Ectodermal cell (in vitro differentiated cells): ENCODE measurements around the gene MFSD1.

Experiments
- H3K27ac ChIP-seq: 2 replicates; pipeline ENCODE4 v1.7.0; 2013; ENCODE audit warnings: mild to moderate bottlenecking, low read depth, low read length; ENCODE audit not compliant: insufficient read depth, poor library complexity, severe bottlenecking
- H3K27me3 ChIP-seq: 2 replicates; pipeline ENCODE4 v1.7.0; 2013; ENCODE audit warnings: mild to moderate bottlenecking, low read length; ENCODE audit not compliant: insufficient read depth, control insufficient read depth, poor library complexity, severe bottlenecking
- H3K36me3 ChIP-seq: one replicate; pipeline ENCODE4 v1.7.0; 2013; ENCODE audit warnings: low read length; ENCODE audit not compliant: control insufficient read depth, insufficient read depth
- H3K4me1 ChIP-seq: one replicate; pipeline ENCODE4 v1.7.0; 2013; ENCODE audit warnings: low read length; ENCODE audit not compliant: control insufficient read depth, insufficient read depth
- H3K4me3 ChIP-seq: 2 replicates; pipeline ENCODE4 v1.7.0; 2013; ENCODE audit warnings: low read depth, low read length, control low read depth; ENCODE audit not compliant: insufficient read depth
- H3K9me3 ChIP-seq: 2 replicates; pipeline ENCODE4 v1.7.0; 2013; ENCODE audit warnings: mild to moderate bottlenecking, low read length, moderate library complexity; ENCODE audit not compliant: control insufficient read depth
- WGBS, 2 experiments: methylation state at CpG; one replicate each; pipeline ENCODE4 v1.1.7; 2013; ENCODE audit warnings: missing lambda C conversion rate in 2 of 2; 5-methylcytosine and 5-hydroxymethylcytosine counted together

MFSD1 gene

DNA sequence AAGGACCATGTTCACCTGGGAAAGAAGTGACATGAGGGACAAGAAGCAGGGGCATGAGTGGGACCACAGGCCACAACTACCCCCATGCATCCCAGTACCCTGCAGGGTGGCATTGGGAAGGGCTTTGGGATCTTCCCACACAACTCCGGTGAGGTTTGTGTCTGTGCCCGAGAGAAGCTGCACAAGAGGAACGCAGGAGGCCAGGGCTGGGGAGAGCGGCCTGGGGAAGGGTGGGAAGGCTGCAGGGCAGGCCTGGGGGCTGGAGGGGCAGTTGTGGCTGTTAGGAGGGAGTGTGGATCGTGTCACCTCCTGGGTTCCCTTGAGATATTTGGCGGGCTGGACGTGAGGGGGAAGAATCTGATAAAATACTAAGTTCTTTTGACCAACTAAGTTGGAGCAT is 25.3 kb upstream of the MFSD1 start:
- Histone ChIP-seq H3K27ac (no peak overlapping the region), H3K4me3 (no peak overlapping the region), H3K9me3 (no peaks in the 10 kb centered on the region), H3K36me3 (no peaks in the 10 kb centered on the region), H3K27me3 (no peaks in the 10 kb centered on the region), H3K4me1 (no peaks in the 10 kb centered on the region)
- WGBS, 2 experiments, result 90 to 96% methylated on average over 7 of the region's 7 CpGs

- 90 to 95% methylated on average over 3 of the region's 3 CpGs for WGBS, 2 experiments
- Histone ChIP-seq H3K36me3 (no peaks in the 10 kb centered on the region), H3K27me3 (no peaks in the 10 kb centered on the region), H3K9me3 (no peaks in the 10 kb centered on the region), H3K4me3 (no peak overlapping the region), H3K4me1 (no peaks in the 10 kb centered on the region), H3K27ac (no peak overlapping the region)
Measured at GRCh38 chr3:158777161-158777873, 24.5 kb upstream of the MFSD1 start.

DNA sequence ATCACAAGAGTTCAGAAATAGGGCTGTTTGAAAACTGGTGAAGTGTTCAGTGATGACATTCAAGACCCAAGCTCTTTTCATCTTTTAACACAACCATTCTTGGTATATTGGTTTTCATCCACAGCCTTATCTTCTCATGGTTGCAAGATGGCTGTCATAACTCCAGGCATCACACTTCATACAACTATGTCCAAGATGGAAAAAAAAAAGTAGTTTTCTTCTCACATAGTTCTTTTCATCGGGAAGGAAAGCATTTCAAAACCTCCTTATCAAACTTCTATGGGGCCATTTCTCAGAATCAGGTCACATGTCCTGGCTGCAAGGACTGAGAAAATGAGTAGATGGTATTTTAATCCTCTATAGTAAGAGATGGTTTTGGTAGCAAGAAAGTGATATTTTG is 21.1 kb upstream of the MFSD1 start:
- H3K4me1 ChIP-seq, result no peaks in the 10 kb centered on the region
- no peaks in the 10 kb centered on the region for H3K36me3 ChIP-seq
- no peak overlapping the region for H3K4me3 ChIP-seq
- WGBS, 2 experiments, result 85% methylated on average over 1 of the region's 1 CpG; no CpG with 5 or more reads in 1 of the 2 experiments
- no peaks in the 10 kb centered on the region for H3K27me3 ChIP-seq
- H3K27ac ChIP-seq, result no peak overlapping the region
- no peaks in the 10 kb centered on the region for H3K9me3 ChIP-seq

GRCh38 chr3:158781191-158781590 is 20.7 kb upstream of the MFSD1 start:
- Histone ChIP-seq H3K27me3 (no peaks in the 10 kb centered on the region), H3K27ac (no peak overlapping the region), H3K4me1 (no peaks in the 10 kb centered on the region), H3K9me3 (no peaks in the 10 kb centered on the region), H3K4me3 (no peak overlapping the region), H3K36me3 (no peaks in the 10 kb centered on the region)
- 86 to 89% methylated on average over 2 of the region's 2 CpGs for WGBS, 2 experiments

DNA sequence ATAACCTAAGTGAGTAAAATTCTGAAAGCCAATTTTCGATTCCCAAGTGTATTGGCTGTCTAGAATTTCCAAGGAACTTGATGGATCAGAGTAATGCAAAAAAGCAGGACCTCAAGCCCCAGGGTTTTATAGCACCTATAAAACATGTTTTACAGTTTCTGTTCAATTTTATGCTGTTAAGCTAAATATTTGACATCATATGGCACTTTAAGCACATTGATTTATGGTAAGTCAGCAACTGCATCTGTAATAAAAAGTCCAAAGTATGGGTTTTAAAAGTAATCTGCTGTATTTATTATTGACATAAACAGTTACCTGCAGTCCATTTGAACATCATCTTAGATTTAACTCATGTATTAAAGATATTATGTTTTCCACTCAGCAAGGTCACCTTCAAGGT is 20.0 kb upstream of the MFSD1 start:
- H3K9me3 ChIP-seq, result no peaks in the 10 kb centered on the region
- H3K4me3 ChIP-seq, result no peak overlapping the region
- H3K36me3 ChIP-seq, result no peaks in the 10 kb centered on the region
- H3K4me1 ChIP-seq, result no peaks in the 10 kb centered on the region
- H3K27me3 ChIP-seq, result no peaks in the 10 kb centered on the region
- 79 to 80% methylated on average over 1 of the region's 1 CpG for WGBS, 2 experiments
- H3K27ac ChIP-seq, result no peak overlapping the region

DNA sequence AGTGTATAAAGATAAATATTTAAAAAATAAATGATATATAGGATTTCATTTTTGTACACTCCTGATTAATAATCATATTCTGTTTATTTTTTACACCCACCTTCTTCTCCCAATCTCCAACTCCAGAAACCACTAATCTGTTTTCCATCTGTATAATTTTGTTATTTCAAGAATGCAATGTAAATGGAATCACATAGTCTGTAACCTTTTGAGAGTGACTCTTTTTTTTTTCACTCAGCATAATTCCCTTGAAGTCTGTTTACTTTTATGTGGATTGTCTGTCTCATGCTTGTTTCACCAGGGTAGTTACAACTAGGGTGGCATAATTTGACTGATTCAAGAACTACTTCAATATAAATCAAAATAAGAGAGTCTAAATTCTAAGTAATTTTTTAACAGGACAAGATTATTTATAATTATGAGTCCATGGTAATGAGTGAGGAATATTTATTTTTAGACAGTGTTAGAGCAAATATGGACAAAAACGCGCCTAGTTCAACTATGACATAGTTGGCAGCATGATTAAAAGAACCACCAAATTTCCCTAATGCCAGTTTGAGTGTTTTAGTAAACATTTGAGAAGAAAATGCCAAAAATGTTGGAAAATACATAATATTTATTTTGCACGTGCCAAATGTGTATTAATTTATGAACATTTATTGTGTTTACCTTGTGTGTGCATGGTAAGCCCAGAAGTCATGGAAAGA is 19.4 kb upstream of the MFSD1 start:
- H3K27me3 ChIP-seq, result no peaks in the 10 kb centered on the region
- no peak overlapping the region for H3K27ac ChIP-seq
- 90 to 91% methylated on average over 3 of the region's 3 CpGs for WGBS, 2 experiments
- no peaks in the 10 kb centered on the region for H3K36me3 ChIP-seq
- no peaks in the 10 kb centered on the region for H3K9me3 ChIP-seq
- H3K4me1 ChIP-seq, result no peaks in the 10 kb centered on the region
- no peak overlapping the region for H3K4me3 ChIP-seq

GRCh38 chr3:158783051-158783450 is 18.8 kb upstream of the MFSD1 start:
- no peaks in the 10 kb centered on the region for H3K9me3 ChIP-seq
- no peak overlapping the region for H3K4me3 ChIP-seq
- 92 to 100% methylated on average over 2 of the region's 2 CpGs for WGBS, 2 experiments
- H3K36me3 ChIP-seq, result no peaks in the 10 kb centered on the region
- H3K27ac ChIP-seq, result no peak overlapping the region
- H3K4me1 ChIP-seq, result no peaks in the 10 kb centered on the region
- H3K27me3 ChIP-seq, result no peaks in the 10 kb centered on the region

DNA sequence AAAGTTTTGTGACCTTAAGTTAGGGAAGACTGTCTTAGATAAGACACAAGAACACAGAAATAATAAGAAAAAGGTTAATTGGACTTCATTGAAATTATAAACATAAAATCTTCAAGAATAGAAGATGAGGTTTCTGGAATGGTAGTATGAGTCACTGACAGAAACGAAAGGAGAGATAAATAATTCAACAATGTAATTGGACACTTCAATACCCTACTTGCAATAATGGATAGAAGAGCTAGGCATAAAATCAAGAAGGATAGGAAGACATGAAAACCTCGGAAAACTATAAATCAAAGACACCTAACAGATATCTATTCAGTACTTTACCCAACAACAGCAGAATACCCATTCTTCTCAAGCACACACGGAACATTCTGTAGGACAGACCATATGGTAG is 15.9 kb upstream of the MFSD1 start:
- Histone ChIP-seq H3K27ac (no peak overlapping the region), H3K4me3 (no peak overlapping the region), H3K4me1 (no peaks in the 10 kb centered on the region), H3K36me3 (no peaks in the 10 kb centered on the region), H3K27me3 (peaks cover 6% of the 10 kb centered on the region), H3K9me3 (no peaks in the 10 kb centered on the region)
- 91 to 100% methylated on average over 2 of the region's 3 CpGs for WGBS, 2 experiments

GRCh38 chr3:158788446-158788845 is 13.4 kb upstream of the MFSD1 start:
- H3K4me1 ChIP-seq, result no peaks in the 10 kb centered on the region
- no peaks in the 10 kb centered on the region for H3K36me3 ChIP-seq
- H3K4me3 ChIP-seq, result no peak overlapping the region
- H3K9me3 ChIP-seq, result no peaks in the 10 kb centered on the region
- no peak overlapping the region for H3K27ac ChIP-seq
- 88% methylated on average over 1 of the region's 1 CpG for WGBS, 2 experiments
- H3K27me3 ChIP-seq, result peaks cover 7% of the 10 kb centered on the region

GRCh38 chr3:158789592-158789991 is 12.3 kb upstream of the MFSD1 start:
- H3K27me3 ChIP-seq, result peaks cover 7% of the 10 kb centered on the region
- no peak overlapping the region for H3K27ac ChIP-seq
- H3K4me3 ChIP-seq, result no peak overlapping the region
- no peaks in the 10 kb centered on the region for H3K9me3 ChIP-seq
- H3K4me1 ChIP-seq, result no peaks in the 10 kb centered on the region
- WGBS, 2 experiments, result 71% methylated on average over 1 of the region's 1 CpG; no CpG with 5 or more reads in 1 of the 2 experiments
- no peaks in the 10 kb centered on the region for H3K36me3 ChIP-seq
